Myocyte (in vitro differentiated cells): Measurements from ENCODE around the gene ARL17A. TPM values are rescaled to one million over a fixed set of nuclear protein-coding genes. Genes with fewer than 3 reads are reported as not detected.
"Not testable (repeated sequence)": the region's sequence is repeated elsewhere in the genome, so short reads cannot be mapped to it uniquely, and the experiment has no call there.

Source experiments
- DNase-seq: peaks from one replicate; pipeline ENCODE4 v3.0.0-alpha.2; 2012; ENCODE audit warnings: low read depth
- polyA plus RNA-seq: library from polyadenylated mRNA; unstranded; fragments of >200 nt; gene quantifications from one replicate; pipeline ENCODE4 v1.2.1, GENCODE V29; 2012; ENCODE audit warnings: missing spikeins
- total RNA-seq: library from RNA; depleted of rRNA; stranded (reverse); fragments of >200 nt; gene quantifications from 2 replicates; pipeline ENCODE4 v1.2.3, GENCODE V29; 2014

ARL17A gene
- total RNA-seq, result 7.0 and 12.8 TPM in 2 replicates
- polyA plus RNA-seq, result 7.0 TPM

- DNase-seq, result not testable (repeated sequence)
These were observed at the start of gene ARL17A for GRCh38 chr17:46579083-46580075. ARL17A (minus strand) TSS chr17:46579691; CDS start chr17:46576322, 3,369 bp downstream.

DNA sequence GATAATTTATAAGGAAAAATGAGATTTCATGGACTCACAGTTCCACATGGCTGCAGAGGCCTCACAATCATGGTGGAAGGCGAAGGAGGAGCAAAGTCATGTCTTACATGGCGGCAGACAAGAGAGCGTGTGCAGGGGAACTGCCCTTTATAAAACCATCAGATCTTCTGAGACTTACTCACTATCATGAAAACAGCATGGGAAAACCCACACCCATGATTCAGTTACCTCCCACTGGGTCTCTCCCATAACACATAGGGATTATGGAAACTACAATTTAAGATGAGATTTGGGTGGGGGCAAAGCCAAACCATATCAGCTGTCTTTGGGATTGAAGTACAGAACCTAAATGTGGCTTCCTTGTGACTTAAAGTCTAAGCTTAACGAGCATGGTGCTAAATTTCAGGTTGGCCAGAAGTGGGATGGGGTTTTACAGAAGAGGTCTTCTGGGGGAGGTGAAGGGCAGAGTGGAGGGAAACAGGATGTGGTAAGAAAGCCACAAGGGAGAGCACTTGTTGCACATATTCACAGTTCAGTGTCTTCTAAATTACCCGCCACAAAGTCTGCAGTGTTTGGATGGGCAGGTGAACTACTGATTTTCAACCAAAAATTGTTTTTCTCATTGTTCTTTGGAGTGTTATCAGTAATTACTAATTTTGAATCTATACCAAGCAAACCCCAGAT lies 49.4 kb upstream of the ARL17A start:
- not testable (repeated sequence) for DNase-seq

- not testable (repeated sequence) for DNase-seq
These were observed 48.0 kb upstream of the ARL17A start for GRCh38 chr17:46627452-46627851.

DNA sequence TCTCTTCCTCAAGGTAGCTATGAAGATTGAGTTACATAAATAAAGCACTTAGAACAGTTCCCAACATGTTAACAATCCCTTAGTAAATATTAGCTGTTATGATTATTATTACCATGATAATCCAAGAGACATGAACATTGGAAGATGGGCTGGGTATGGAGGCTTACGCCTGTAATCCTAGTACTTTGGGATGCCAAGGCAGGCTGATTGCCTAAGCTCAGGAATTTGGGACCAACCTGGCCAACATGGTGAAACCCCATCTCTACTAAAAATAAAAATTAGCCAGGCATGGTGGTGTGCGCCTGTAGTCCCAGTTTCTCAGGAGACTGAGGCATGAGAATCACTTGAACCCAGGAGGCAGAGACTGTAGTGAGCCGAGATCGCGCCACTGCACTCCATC lies 45.2 kb upstream of the ARL17A start:
- not testable (repeated sequence) for DNase-seq

DNA sequence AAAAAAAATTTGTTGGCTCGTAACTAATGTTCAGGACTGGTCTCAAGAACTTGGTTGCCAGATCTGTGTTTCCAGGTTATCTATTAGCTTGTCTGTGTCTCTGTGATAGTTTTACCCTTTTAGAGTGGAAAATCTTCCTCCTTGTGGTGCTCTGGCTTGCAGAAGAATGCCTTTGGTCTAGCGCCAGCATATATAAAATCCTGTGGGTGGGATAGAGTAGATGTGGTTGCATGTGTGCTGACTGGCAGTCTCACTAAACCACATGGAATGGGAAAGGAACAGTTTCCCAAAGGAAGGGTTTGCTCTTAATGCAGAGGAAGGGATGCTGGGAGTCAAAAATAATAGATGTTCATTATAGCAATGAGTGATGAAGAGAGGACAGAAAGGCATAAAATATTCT lies 44.3 kb upstream of the ARL17A start:
- DNase-seq, result not testable (repeated sequence)

- DNase-seq, result not testable (repeated sequence)
These were observed 39.5 kb upstream of the ARL17A start for GRCh38 chr17:46618975-46619374.

- not testable (repeated sequence) for DNase-seq
These were observed 37.6 kb upstream of the ARL17A start for GRCh38 chr17:46617121-46617520.

- DNase-seq, result not testable (repeated sequence)
These were observed 34.4 kb upstream of the ARL17A start for GRCh38 chr17:46613876-46614275.

DNA sequence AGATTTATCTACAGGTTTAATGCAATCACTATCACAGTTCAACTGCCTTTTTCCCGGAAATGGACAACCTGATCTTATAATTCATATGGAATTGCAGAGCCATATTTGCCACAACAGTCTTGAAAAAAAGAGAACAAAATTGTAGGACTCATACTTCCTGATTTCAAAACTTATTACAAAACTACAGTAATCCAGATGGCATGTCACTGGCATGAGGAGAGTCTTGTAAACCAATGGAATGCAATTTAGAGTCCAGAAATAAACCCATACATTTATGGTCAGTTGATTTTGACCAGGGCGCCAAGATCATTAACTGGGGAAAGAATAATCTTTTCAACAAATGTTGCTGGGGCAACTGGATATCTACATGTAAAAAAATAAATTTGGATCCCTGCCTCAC lies 31.8 kb upstream of the ARL17A start:
- DNase-seq, result not testable (repeated sequence)

DNA sequence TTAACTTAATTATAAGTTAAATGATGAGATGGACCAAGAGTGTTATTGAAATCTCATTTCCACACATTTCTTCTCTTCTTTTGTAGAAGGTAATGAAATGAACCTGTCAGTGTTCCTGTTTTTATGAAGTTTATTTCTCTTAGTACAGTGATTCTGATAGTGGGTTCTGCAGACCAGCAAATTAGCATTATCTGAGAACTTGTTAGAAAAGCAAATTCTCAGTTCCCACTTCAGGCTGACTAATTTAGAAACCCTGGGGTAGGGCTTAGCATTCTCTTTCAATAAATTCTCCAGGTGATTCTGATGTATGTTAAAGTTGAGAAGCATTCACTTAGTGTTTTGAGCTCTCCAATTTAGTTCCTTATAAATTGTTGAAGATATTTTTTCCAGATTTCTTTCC lies 23.6 kb upstream of the ARL17A start:
- DNase-seq, result not testable (repeated sequence)

GRCh38 chr17:46600767-46601166 lies 21.3 kb upstream of the ARL17A start:
- not testable (repeated sequence) for DNase-seq

DNA sequence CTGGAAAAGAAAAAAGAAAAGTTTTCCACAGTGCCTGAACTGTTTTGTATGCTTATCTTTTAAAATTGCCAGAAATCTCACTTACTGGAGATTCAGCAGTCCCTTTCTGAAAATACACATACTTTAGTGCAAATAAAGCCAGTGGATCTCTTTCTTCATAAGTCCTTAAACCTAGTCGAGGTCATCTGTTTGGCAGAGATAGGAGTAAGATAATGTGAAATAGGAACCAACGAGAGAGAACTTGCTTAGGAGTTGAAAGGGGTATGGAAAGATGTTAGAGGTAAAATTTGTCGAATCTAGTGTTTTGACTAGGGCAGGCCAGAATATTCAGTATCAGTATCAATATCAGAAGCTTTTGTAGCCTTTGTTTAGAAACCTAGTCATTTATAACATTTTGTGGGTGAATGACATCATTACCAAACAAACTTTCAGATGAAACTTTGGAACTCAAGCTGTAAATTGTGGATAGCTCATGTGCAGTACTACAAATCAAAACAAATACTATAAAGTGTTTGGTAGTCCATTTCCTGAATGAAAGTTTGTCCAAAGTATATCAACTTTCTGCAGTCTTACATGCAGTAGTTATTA lies 18.9 kb upstream of the ARL17A start:
- DNase-seq, result not testable (repeated sequence)

GRCh38 chr17:46591332-46591731 lies 11.8 kb upstream of the ARL17A start:
- DNase-seq, result not testable (repeated sequence)

GRCh38 chr17:46590157-46591146 lies 11.0 kb upstream of the ARL17A start, which contains the start of gene NSF:
NSF (plus strand) TSS chr17:46590669; CDS start chr17:46590776, 107 bp downstream.
- DNase-seq, result not testable (repeated sequence)

GRCh38 chr17:46585444-46585843 lies 6.0 kb upstream of the ARL17A start:
- DNase-seq, result not testable (repeated sequence)

DNA sequence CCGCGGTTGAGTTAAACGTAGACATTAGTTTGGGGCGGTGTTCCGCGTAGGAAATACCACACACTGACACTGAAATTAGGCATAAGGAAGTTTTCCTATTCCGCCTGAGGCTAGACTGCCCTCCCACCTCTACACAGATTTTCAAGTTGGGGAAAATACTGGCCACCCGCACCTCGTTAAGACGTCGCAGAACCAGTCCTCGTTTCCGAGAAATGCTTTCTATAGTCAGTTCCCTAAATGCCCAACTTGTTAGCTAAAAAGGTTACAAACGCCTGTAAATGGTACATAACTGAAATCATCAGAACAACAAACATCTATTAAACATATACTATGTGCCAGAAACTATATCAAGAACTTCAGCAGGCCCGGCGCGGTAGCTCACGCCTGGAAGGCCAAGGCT lies 591 bp upstream of the ARL17A start:
- DNase-seq, result not testable (repeated sequence)

GRCh38 chr17:46571796-46572195 lies 7.7 kb downstream of the ARL17A start:
- not testable (repeated sequence) for DNase-seq

DNA sequence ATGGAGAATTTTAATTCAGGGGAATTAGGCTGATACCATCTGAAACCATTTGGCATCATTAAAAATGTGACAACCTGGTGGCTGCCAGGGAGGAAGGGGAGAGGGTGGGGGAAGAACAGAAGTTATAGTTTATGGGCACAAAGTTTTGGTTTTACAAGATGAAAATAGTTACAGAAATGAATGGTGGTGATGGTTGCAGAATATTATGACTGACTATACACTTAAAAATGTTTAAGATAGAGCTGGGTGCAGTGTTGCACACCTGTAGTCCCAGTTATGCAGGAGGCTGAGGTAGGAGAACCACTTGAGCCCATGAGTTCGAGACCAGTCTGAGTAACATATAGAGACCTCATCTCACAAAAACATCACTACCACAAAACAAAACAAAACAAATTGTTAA lies 12.5 kb downstream of the ARL17A start:
- DNase-seq, result not testable (repeated sequence)

- DNase-seq, result not testable (repeated sequence)
These were observed 13.2 kb downstream of the ARL17A start for GRCh38 chr17:46566284-46566683.

GRCh38 chr17:46560048-46560447 lies 19.4 kb downstream of the ARL17A start:
- not testable (repeated sequence) for DNase-seq
